Endodermal cell (in vitro differentiated cells): ENCODE data around the gene PTPRN2. TPM values are rescaled to one million over a fixed set of nuclear protein-coding genes. Genes with fewer than 3 reads are reported as not detected.

Experiments used
- DNase-seq: peaks from one replicate; pipeline ENCODE4 v3.0.0-alpha.2; 2017
- H3K27ac ChIP-seq: 2 replicates; pipeline ENCODE4 v1.5.1; 2013; ENCODE audit warnings: mild to moderate bottlenecking, low read depth, low read length, moderate library complexity
- H3K27me3 ChIP-seq: 2 replicates; pipeline ENCODE4 v1.6.1; 2013; ENCODE audit warnings: mild to moderate bottlenecking, low read length, moderate library complexity; ENCODE audit not compliant: insufficient read depth, control insufficient read depth, poor library complexity, severe bottlenecking
- H3K36me3 ChIP-seq: 2 replicates; pipeline ENCODE4 v1.7.0; 2013; ENCODE audit warnings: mild to moderate bottlenecking, low read length, moderate library complexity; ENCODE audit not compliant: control insufficient read depth, insufficient read depth
- H3K4me1 ChIP-seq: one replicate; pipeline ENCODE4 v1.7.0; 2013; ENCODE audit warnings: low read length; ENCODE audit not compliant: control insufficient read depth, insufficient read depth
- H3K4me3 ChIP-seq: 2 replicates; pipeline ENCODE4 v1.5.1; 2013; ENCODE audit warnings: mild to moderate bottlenecking, low read length, moderate library complexity
- H3K9ac ChIP-seq: 2 replicates; pipeline ENCODE4 v1.6.1; 2013; ENCODE audit warnings: mild to moderate bottlenecking, low read length, moderate library complexity; ENCODE audit not compliant: poor library complexity, severe bottlenecking; ENCODE audit errors: extremely low read depth
- H3K9me3 ChIP-seq: 2 replicates; pipeline ENCODE4 v1.6.1; 2013; ENCODE audit warnings: mild to moderate bottlenecking, low read length, moderate library complexity; ENCODE audit not compliant: control insufficient read depth
- H3K27ac Mint-ChIP-seq: 2 replicates; pipeline ENCODE4 v1.8.0; 2020; ENCODE audit warnings: mixed read lengths
- H3K27me3 Mint-ChIP-seq: 2 replicates; pipeline ENCODE4 v1.8.0; 2021; ENCODE audit warnings: mild to moderate bottlenecking, mixed read lengths; ENCODE audit not compliant: insufficient read depth
- H3K36me3 Mint-ChIP-seq: 2 replicates; pipeline ENCODE4 v1.8.0; 2020; ENCODE audit warnings: low read depth, mixed read lengths
- H3K4me1 Mint-ChIP-seq: 2 replicates; pipeline ENCODE4 v1.8.0; 2020; ENCODE audit warnings: mixed read lengths
- H3K4me3 Mint-ChIP-seq: 2 replicates; pipeline ENCODE4 v1.8.0; 2020; ENCODE audit warnings: mild to moderate bottlenecking, moderate library complexity, mixed read lengths
- H3K9me3 Mint-ChIP-seq: 2 replicates; pipeline ENCODE4 v1.8.0; 2020; ENCODE audit warnings: mild to moderate bottlenecking, mixed read lengths
- CTCF ChIP-seq: fragments of 200-600 bp; sonication (generic); conservative IDR thresholded peaks from 2 replicates; pipeline ENCODE4 v1.5.0; 2021; ENCODE audit warnings: antibody characterized with exemption, mild to moderate bottlenecking
- WGBS, 2 experiments: methylation state at CpG; one replicate each; pipeline versions ENCODE4 v1.1.5 to v1.1.7; 2013; ENCODE audit warnings: missing lambda C conversion rate in 2 of 2, mixed read lengths in 1 of 2; ENCODE audit not compliant: insufficient coverage in 1 of 2, insufficient read length in 1 of 2; 5-methylcytosine and 5-hydroxymethylcytosine counted together
- total RNA-seq, 2 donors: library from RNA; stranded (reverse); fragmentation: NEBNext Ultra II Directional in 1 of 2; extraction: Animal tissue kit (Norgen Biotek cat#: 25700) in 1 of 2; gene quantifications; 2 replicates in 1 of 2; 3 replicates in 1 of 2; pipeline ENCODE4 v1.2.1, GENCODE V29; 2021

PTPRN2 gene
- total RNA-seq, 2 donors from 2014 or later: 0.69 to 1.2 TPM

- H3K27ac Mint-ChIP-seq: no peak overlapping the region
- Histone ChIP-seq H3K36me3 (no peaks in the 10 kb centered on the region), H3K9me3 (peaks cover 72% of the 10 kb centered on the region), H3K27me3 (no peaks in the 10 kb centered on the region), H3K4me1 (no peaks in the 10 kb centered on the region), H3K9ac (no peak overlapping the region), H3K4me3 (no peak overlapping the region), H3K27ac (no peak overlapping the region)
- H3K36me3 Mint-ChIP-seq: no peaks in the 10 kb centered on the region
- no peaks in the 10 kb centered on the region for H3K9me3 Mint-ChIP-seq
- no peaks in the 10 kb centered on the region for H3K27me3 Mint-ChIP-seq
- 86 to 88% methylated on average over 14 to 16 of the region's 16 CpGs for WGBS, 2 experiments
- H3K4me3 Mint-ChIP-seq: no peak overlapping the region
- no peak for DNase-seq
- H3K4me1 Mint-ChIP-seq: peaks cover 5% of the 10 kb centered on the region
- TF ChIP-seq CTCF: no peak
These were observed 197.2 kb downstream of the PTPRN2 start for GRCh38 chr7:158390460-158390859.

GRCh38 chr7:158389514-158390425 is 197.9 kb downstream of the PTPRN2 start:
- Histone ChIP-seq H3K4me3 (no peak overlapping the region), H3K4me1 (no peaks in the 10 kb centered on the region), H3K36me3 (no peaks in the 10 kb centered on the region), H3K9me3 (peaks cover 79% of the 10 kb centered on the region), H3K27ac (no peak overlapping the region), H3K27me3 (no peaks in the 10 kb centered on the region), H3K9ac (no peak overlapping the region)
- 83 to 84% methylated on average over 32 to 35 of the region's 35 CpGs for WGBS, 2 experiments
- Mint-ChIP-seq H3K27me3 (no peaks in the 10 kb centered on the region), H3K4me3 (no peak overlapping the region), H3K4me1 (peaks cover 5% of the 10 kb centered on the region), H3K9me3 (no peaks in the 10 kb centered on the region), H3K27ac (no peak overlapping the region), H3K36me3 (no peaks in the 10 kb centered on the region)
- no peak for DNase-seq
- TF ChIP-seq CTCF: no peak

GRCh38 chr7:158388928-158389327 is 198.7 kb downstream of the PTPRN2 start:
- Histone ChIP-seq H3K4me1 (no peaks in the 10 kb centered on the region), H3K9ac (no peak overlapping the region), H3K27me3 (no peaks in the 10 kb centered on the region), H3K27ac (no peak overlapping the region), H3K36me3 (no peaks in the 10 kb centered on the region), H3K4me3 (no peak overlapping the region), H3K9me3 (peaks cover 87% of the 10 kb centered on the region)
- Mint-ChIP-seq H3K4me3 (no peak overlapping the region), H3K9me3 (no peaks in the 10 kb centered on the region), H3K27ac (no peak overlapping the region), H3K36me3 (no peaks in the 10 kb centered on the region), H3K4me1 (peaks cover 9% of the 10 kb centered on the region), H3K27me3 (no peaks in the 10 kb centered on the region)
- DNase-seq: no peak
- no peak for TF ChIP-seq CTCF
- 79 to 81% methylated on average over 15 to 16 of the region's 16 CpGs for WGBS, 2 experiments
